ENCODE results near the gene KRT39. TPM values are rescaled to one million over a fixed set of nuclear protein-coding genes. Genes with fewer than 3 reads are reported as not detected.

The KRT39 gene
- total and polyA plus RNA-seq, 8 donors: not detected

GRCh38 chr17:40912486-40913210, 54.1 kb downstream of the KRT39 start:
- intact Hi-C loops (cut with DNase I; ENCODE audit: low total_unique reads): no loop called here
- TF ChIP-seq POLR2A (IDR thresholded peaks at IDR 0.05) (no peak), POLR2AphosphoS5 (IDR thresholded peaks at IDR 0.05) (no peak), CTCF (IDR thresholded peaks at IDR 0.05) (no peak), EP300 (IDR thresholded peaks at IDR 0.05) (no peak)

GRCh38 chr17:40910441-40910841, 56.3 kb downstream of the KRT39 start:
- TF ChIP-seq POLR2A (IDR thresholded peaks at IDR 0.05): no peak
- TF ChIP-seq CTCF (IDR thresholded peaks at IDR 0.05): no peak
- TF ChIP-seq POLR2AphosphoS5 (IDR thresholded peaks at IDR 0.05): no peak
- TF ChIP-seq EP300 (IDR thresholded peaks at IDR 0.05): no peak
- intact Hi-C loops (cut with DNase I; ENCODE audit: low total_unique reads): no loop called here
- H3K9me3 ChIP-seq: no peaks in the 10 kb centered on the region
- no peak for DNase-seq
- 60 to 77% (median 66%) methylated on average over 3 of the region's 3 CpGs for WGBS, 5 donors
- peak overlapping the region in 2 of 5 donors; percentile 7 to 30 for H3K27ac ChIP-seq
- no peaks in the 10 kb centered on the region for H3K36me3 ChIP-seq
- peaks cover 0 to 9% (median 6%) of the 10 kb centered on the region in 4 donors for H3K4me1 ChIP-seq
- peaks cover 0 to 11% (median 0%) of the 10 kb centered on the region in 3 donors for H3K27me3 ChIP-seq
- H3K4me3 ChIP-seq: no peak overlapping the region

More at GRCh38 chr17:40912486-40913210, 54.1 kb downstream of the KRT39 start:
- peaks cover 0 to 9% (median 6%) of the 10 kb centered on the region in 4 donors for H3K4me1 ChIP-seq
- no peak overlapping the region for H3K4me3 ChIP-seq
- 85 to 89% (median 88%) methylated on average over 13 of the region's 13 CpGs for WGBS, 5 donors
- H3K27me3 ChIP-seq: no peaks in the 10 kb centered on the region
- no peaks in the 10 kb centered on the region for H3K36me3 ChIP-seq
- H3K9me3 ChIP-seq: no peaks in the 10 kb centered on the region
- DNase-seq: no peak
- no peak overlapping the region for H3K27ac ChIP-seq

GRCh38 chr17:40909755-40910154, 57.0 kb downstream of the KRT39 start:
- WGBS, 5 donors: 34 to 44% (median 38%) methylated on average over 4 of the region's 4 CpGs
- TF ChIP-seq EP300 (IDR thresholded peaks at IDR 0.05) (no peak), POLR2AphosphoS5 (IDR thresholded peaks at IDR 0.05) (peak in 1 of 3 donors; percentile 17)
- Histone ChIP-seq H3K4me1 (peaks cover 0 to 9% (median 6%) of the 10 kb centered on the region in 4 donors), H3K9me3 (no peaks in the 10 kb centered on the region), H3K27me3 (peaks cover 0 to 16% (median 0%) of the 10 kb centered on the region in 3 donors), H3K4me3 (no peak overlapping the region), H3K36me3 (no peaks in the 10 kb centered on the region), H3K27ac (peak overlapping the region in 2 of 5 donors; percentile 7 to 30)
- intact Hi-C loops (cut with DNase I; ENCODE audit: low total_unique reads): loop anchor here (10.0 kb wide), 2 partner anchors 415 to 745 kb away; no protein-coding TSS in a partner anchor
- no peak for DNase-seq

GRCh38 chr17:40909351-40909750, 57.4 kb downstream of the KRT39 start:
- peaks cover 0 to 9% (median 6%) of the 10 kb centered on the region in 4 donors for H3K4me1 ChIP-seq
- no peak overlapping the region for H3K4me3 ChIP-seq
- intact Hi-C loops (cut with DNase I; ENCODE audit: low total_unique reads): loop anchor here (10.0 kb wide), 2 partner anchors 415 to 745 kb away; no protein-coding TSS in a partner anchor
- WGBS, 5 donors: 0 to 1% (median 1%) methylated on average over 5 of the region's 5 CpGs
- peaks cover 0 to 16% (median 0%) of the 10 kb centered on the region in 3 donors for H3K27me3 ChIP-seq
- TF ChIP-seq POLR2AphosphoS5 (IDR thresholded peaks at IDR 0.05) (peak in 1 of 3 donors; percentile 70), CTCF (IDR thresholded peaks at IDR 0.05) (peak in 5 of 7 experiments; percentile 44 to 86 (median 72)), EP300 (IDR thresholded peaks at IDR 0.05) (no peak)
- peak; percentile 81 to 95 for DNase-seq
- no peaks in the 10 kb centered on the region for H3K36me3 ChIP-seq
- H3K9me3 ChIP-seq: no peaks in the 10 kb centered on the region
- peak overlapping the region in 1 of 5 donors; percentile 30 for H3K27ac ChIP-seq

Small RNA genes lying within 50 kb of the gene (small RNA-seq; reads per million reads assigned to genes)
- 0 reads per million in 4 donors for gene KRTAP3-4P

Other genes with a start within 250 kb of the KRT39 start
Only the 30 nearest of the 33 such genes appear.
- not detected for gene KRT26, start 194.7 kb downstream of the KRT39 start, total RNA-seq
- gene KRT26, start 194.7 kb downstream of the KRT39 start, polyA plus RNA-seq: not detected
- gene KRT27, start 184.4 kb downstream of the KRT39 start, total RNA-seq: not detected
- not detected for gene KRT27, start 184.4 kb downstream of the KRT39 start, polyA plus RNA-seq
- gene KRT28, start 167.0 kb downstream of the KRT39 start, total RNA-seq: not detected
- gene KRT28, start 167.0 kb downstream of the KRT39 start, polyA plus RNA-seq: not detected
- gene KRT10, start 144.3 kb downstream of the KRT39 start, total RNA-seq: 10 to 100 TPM in 1 of 5 donors, 1 to 10 TPM in 3, under 1 TPM in 1; 0.58 to 25.4 (median 2.9) TPM
- gene KRT10, start 144.3 kb downstream of the KRT39 start, polyA plus RNA-seq: 10 to 100 TPM; 46.1 to 49.0 (median 47.7) TPM
- gene KRT12, start 99.7 kb downstream of the KRT39 start, total RNA-seq: 10 to 100 TPM in 2 of 5 donors, 1 to 10 TPM in 1, not detected in 2; 1.1 to 57.6 (median 14.0) TPM
- gene KRT12, start 99.7 kb downstream of the KRT39 start, polyA plus RNA-seq: under 1 TPM in 1 of 3 donors, not detected in 2; 0.61 TPM
- gene KRT20, start 81.7 kb downstream of the KRT39 start, total RNA-seq: 100 to 1,000 TPM in 2 of 5 donors, 10 to 100 TPM in 1, not detected in 2; 72.0 to 121 (median 101) TPM
- 100 to 1,000 TPM in 1 of 3 donors, 1 to 10 TPM in 2; 3.9 to 370 (median 4.4) TPM for gene KRT20, start 81.7 kb downstream of the KRT39 start, polyA plus RNA-seq
- gene KRT23, start 29.3 kb downstream of the KRT39 start, total RNA-seq: not detected
- gene KRT23, start 29.3 kb downstream of the KRT39 start, polyA plus RNA-seq: 1 to 10 TPM in 2 of 3 donors, not detected in 1; 1.1 to 2.6 TPM
- gene KRT40, start 17.4 kb upstream of the KRT39 start, total RNA-seq: not detected
- under 1 TPM in 1 of 3 donors, not detected in 2; 0.10 TPM for gene KRT40, start 17.4 kb upstream of the KRT39 start, polyA plus RNA-seq
- not detected for gene KRTAP3-3, start 27.2 kb upstream of the KRT39 start, total RNA-seq
- not detected for gene KRTAP3-3, start 27.2 kb upstream of the KRT39 start, polyA plus RNA-seq
- gene KRTAP3-2, start 33.0 kb upstream of the KRT39 start, total RNA-seq: not detected
- gene KRTAP3-2, start 33.0 kb upstream of the KRT39 start, polyA plus RNA-seq: not detected
- gene KRTAP3-1, start 42.2 kb upstream of the KRT39 start, total RNA-seq: not detected
- gene KRTAP3-1, start 42.2 kb upstream of the KRT39 start, polyA plus RNA-seq: not detected
- not detected for gene KRTAP1-5, start 60.3 kb upstream of the KRT39 start, total RNA-seq
- gene KRTAP1-5, start 60.3 kb upstream of the KRT39 start, polyA plus RNA-seq: not detected
- not detected for gene KRTAP1-4, start 63.2 kb upstream of the KRT39 start, total RNA-seq
- not detected for gene KRTAP1-4, start 63.2 kb upstream of the KRT39 start, polyA plus RNA-seq
- gene KRTAP1-3, start 67.9 kb upstream of the KRT39 start, total RNA-seq: not detected
- gene KRTAP1-3, start 67.9 kb upstream of the KRT39 start, polyA plus RNA-seq: not detected
- not detected for gene KRTAP1-1, start 74.5 kb upstream of the KRT39 start, total RNA-seq
- not detected for gene KRTAP1-1, start 74.5 kb upstream of the KRT39 start, polyA plus RNA-seq
- gene KRTAP2-1, start 80.4 kb upstream of the KRT39 start, total RNA-seq: not detected
- gene KRTAP2-1, start 80.4 kb upstream of the KRT39 start, polyA plus RNA-seq: not detected
- gene KRTAP2-2, start 88.3 kb upstream of the KRT39 start, total RNA-seq: not detected
- gene KRTAP2-2, start 88.3 kb upstream of the KRT39 start, polyA plus RNA-seq: not detected
- not detected for gene KRTAP2-3, start 93.2 kb upstream of the KRT39 start, total RNA-seq
- gene KRTAP2-3, start 93.2 kb upstream of the KRT39 start, polyA plus RNA-seq: not detected
- not detected for gene KRTAP2-4, start 98.9 kb upstream of the KRT39 start, total RNA-seq
- gene KRTAP2-4, start 98.9 kb upstream of the KRT39 start, polyA plus RNA-seq: not detected
- gene KRTAP4-7, start 117.2 kb upstream of the KRT39 start, total RNA-seq: not detected
- gene KRTAP4-7, start 117.2 kb upstream of the KRT39 start, polyA plus RNA-seq: not detected
- not detected for gene KRTAP4-8, start 131.2 kb upstream of the KRT39 start, total RNA-seq
- gene KRTAP4-8, start 131.2 kb upstream of the KRT39 start, polyA plus RNA-seq: not detected
- gene KRTAP4-16, start 135.3 kb upstream of the KRT39 start, total RNA-seq: not detected
- not detected for gene KRTAP4-16, start 135.3 kb upstream of the KRT39 start, polyA plus RNA-seq
- not detected for gene KRTAP4-9, start 138.4 kb upstream of the KRT39 start, total RNA-seq
- gene KRTAP4-9, start 138.4 kb upstream of the KRT39 start, polyA plus RNA-seq: not detected
- not detected for gene KRTAP4-11, start 151.4 kb upstream of the KRT39 start, total RNA-seq
- gene KRTAP4-11, start 151.4 kb upstream of the KRT39 start, polyA plus RNA-seq: not detected
- not detected for gene KRTAP4-12, start 157.2 kb upstream of the KRT39 start, total RNA-seq
- gene KRTAP4-12, start 157.2 kb upstream of the KRT39 start, polyA plus RNA-seq: not detected
- gene KRTAP4-6, start 173.6 kb upstream of the KRT39 start, total RNA-seq: not detected
- gene KRTAP4-6, start 173.6 kb upstream of the KRT39 start, polyA plus RNA-seq: not detected
- gene KRTAP4-5, start 182.9 kb upstream of the KRT39 start, total RNA-seq: not detected
- gene KRTAP4-5, start 182.9 kb upstream of the KRT39 start, polyA plus RNA-seq: not detected
- gene KRTAP4-4, start 193.8 kb upstream of the KRT39 start, total RNA-seq: not detected
- gene KRTAP4-4, start 193.8 kb upstream of the KRT39 start, polyA plus RNA-seq: not detected
- not detected for gene KRTAP4-3, start 201.3 kb upstream of the KRT39 start, total RNA-seq
- gene KRTAP4-3, start 201.3 kb upstream of the KRT39 start, polyA plus RNA-seq: not detected
- gene KRTAP4-2, start 211.3 kb upstream of the KRT39 start, total RNA-seq: not detected
- gene KRTAP4-2, start 211.3 kb upstream of the KRT39 start, polyA plus RNA-seq: not detected